GM12865 (cell line): ENCODE measurements around the gene WBP1L.
"Not testable (repeated sequence)": the region's sequence is repeated elsewhere in the genome, so short reads cannot be mapped to it uniquely, and the experiment has no call there.

Source experiments
- DNase-seq: peaks from one replicate; pipeline ENCODE4 v3.0.0; 2010; ENCODE audit warnings: low read depth
- H3K4me3 ChIP-seq: 2 replicates; pipeline ENCODE4 v1.5.1; 2011; ENCODE audit warnings: mild to moderate bottlenecking, low read depth, low read length, control low read depth
- TF ChIP-seq, protein P1 (sequence below): IDR thresholded peaks from 2 replicates; pipeline ENCODE4 v1.5.1; 2011; ENCODE audit warnings: low read length, control low read depth, low read depth, inconsistent platforms; ENCODE audit not compliant: insufficient read depth; ENCODE audit errors: missing control alignments

WBP1L gene

DNA sequence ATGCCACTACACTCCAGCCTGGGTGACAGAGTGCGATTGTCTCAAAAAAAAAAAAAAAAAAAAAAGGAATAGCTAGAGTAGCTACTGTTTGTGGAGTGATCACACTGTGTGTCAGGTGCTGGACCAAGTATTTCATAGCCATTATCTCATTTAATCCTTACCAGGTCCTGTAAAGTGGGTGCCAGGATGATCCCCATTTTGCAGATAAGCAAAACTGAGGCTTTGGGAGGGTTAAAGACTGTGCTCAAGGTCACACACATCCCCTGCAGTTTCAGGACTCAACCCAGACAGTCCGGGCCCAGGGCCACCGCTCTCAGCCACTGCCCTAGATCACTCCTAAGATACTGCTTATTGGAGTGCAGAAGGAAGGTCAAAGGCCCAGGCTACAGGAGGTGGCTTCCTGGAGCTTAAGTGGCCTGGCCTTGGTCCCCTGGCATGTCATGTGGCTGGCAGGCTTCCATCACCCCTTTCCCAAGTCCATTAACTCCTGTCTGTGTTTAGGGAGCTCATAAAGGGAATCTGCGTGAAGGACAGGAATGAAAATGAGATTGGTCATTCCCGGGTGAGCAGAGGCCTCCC is 12.4 kb upstream of the WBP1L start:
- no peak overlapping the region for H3K4me3 ChIP-seq
- TF ChIP-seq, protein P1, sequence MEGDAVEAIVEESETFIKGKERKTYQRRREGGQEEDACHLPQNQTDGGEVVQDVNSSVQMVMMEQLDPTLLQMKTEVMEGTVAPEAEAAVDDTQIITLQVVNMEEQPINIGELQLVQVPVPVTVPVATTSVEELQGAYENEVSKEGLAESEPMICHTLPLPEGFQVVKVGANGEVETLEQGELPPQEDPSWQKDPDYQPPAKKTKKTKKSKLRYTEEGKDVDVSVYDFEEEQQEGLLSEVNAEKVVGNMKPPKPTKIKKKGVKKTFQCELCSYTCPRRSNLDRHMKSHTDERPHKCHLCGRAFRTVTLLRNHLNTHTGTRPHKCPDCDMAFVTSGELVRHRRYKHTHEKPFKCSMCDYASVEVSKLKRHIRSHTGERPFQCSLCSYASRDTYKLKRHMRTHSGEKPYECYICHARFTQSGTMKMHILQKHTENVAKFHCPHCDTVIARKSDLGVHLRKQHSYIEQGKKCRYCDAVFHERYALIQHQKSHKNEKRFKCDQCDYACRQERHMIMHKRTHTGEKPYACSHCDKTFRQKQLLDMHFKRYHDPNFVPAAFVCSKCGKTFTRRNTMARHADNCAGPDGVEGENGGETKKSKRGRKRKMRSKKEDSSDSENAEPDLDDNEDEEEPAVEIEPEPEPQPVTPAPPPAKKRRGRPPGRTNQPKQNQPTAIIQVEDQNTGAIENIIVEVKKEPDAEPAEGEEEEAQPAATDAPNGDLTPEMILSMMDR = no peak
- DNase-seq = no peak

DNA sequence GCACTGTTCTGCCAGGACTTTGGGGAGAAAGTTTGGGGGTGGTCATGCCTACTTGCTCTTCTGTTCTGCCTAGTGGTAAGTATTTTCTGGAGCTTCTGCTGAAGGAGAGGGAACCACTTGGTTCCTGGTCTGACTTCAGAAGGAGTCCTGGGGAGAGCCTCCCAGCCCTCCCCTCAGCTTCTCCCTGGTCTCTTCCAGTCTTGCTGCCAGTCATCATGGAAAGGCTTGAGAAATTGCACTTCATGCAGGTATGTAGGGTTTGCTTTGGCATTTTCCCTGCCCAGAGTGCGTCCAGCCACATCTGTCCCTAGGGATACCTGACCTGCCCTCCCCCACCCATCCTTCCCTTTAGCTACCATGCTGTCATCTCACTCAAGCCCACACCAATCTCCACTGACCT is 11.1 kb upstream of the WBP1L start:
- TF ChIP-seq, protein P1 = no peak
- no peak overlapping the region for H3K4me3 ChIP-seq
- DNase-seq = no peak

DNA sequence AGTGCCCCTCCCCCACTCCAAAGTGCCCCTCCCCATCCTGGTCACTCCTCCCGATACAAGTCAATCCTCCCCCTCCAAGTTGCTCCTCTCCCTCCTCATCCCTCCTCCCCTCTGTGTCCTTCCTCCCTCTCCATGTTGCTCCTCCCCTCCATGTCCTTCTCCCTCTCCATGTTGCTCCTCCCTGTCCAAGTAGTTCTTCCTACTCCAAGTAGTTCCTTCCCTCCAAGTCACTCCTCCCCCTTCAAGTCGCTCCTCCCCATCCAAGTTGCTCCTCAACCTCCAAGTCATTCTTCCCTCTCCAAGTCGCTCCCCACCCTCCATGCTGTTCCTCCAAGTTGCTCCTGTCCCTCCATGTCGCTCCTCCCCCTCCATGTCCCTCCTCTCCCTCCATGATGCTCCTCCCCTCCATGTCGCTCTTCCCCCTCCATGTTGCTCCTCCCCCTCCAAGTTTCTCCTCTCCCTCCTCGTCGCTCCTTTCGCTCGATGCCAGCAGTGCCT is 8.6 kb upstream of the WBP1L start:
- no peak for DNase-seq
- no peak overlapping the region for H3K4me3 ChIP-seq
- TF ChIP-seq, protein P1 = no peak

DNA sequence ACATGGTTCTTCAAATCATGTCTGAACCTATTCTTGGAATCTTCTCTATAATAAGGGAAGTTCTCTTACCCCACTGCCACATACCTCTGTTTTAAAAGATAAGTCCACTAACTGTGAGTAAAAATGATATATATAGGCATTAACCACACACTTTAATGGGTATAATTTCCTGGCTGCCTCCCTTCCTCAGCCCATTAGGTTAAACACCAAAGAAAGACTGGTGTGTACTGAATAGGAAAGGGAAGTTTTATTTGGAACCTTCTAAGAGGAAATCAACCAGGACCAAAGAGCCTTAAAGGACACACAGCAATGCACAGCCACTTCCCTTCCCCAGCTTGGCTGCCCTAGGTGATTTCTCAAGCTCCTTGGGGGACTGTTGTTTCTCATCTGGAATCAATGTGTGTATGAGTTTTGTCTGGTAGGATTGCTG is 5.0 kb upstream of the WBP1L start:
- TF ChIP-seq, protein P1 = no peak
- DNase-seq = no peak
- no peak overlapping the region for H3K4me3 ChIP-seq

DNA sequence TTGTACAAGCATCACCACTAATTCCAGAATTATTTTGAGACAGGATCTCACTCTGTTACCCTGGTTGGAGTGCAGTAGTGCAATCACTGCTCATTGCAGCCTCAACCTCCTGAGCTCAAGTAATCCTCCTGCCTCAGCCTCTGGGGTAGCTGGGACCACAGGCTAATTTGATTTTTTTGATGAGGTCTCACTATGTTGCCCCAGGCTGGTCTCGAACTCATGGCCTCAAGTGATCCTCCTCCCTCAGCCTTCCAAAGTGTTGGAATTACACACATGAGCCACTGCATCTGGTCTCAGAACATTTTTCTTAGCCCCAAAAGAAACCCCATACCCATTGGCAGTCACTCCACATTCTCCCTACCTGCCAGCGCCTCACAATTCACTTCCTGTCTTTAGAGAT is 3.5 kb upstream of the WBP1L start:
- no peak overlapping the region for H3K4me3 ChIP-seq
- TF ChIP-seq, protein P1 = no peak
- no peak for DNase-seq

DNA sequence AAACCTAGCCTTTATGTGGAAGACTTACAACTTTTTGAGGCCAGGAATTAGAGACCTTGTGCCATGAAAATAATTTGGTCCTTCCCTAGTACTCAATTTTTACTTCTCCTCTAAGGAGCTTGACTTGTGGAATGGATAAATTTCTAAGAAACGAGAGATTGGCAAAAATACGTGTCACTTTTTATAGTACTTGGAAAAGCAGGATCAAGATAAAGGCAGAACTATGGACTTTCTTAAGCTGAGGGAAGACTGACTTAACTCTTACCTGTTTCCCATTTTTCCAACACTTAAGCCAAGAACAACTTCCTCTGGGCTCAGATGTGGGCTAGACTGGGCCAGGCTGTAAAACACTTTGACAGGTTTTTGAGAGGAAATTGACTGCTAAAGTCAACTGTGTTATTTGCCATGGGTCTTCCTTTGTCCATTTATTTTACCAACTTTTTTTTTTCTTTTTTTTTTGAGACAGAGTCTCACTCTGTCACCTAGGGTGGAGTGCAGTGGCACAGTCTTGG is 2.0 kb upstream of the WBP1L start:
- H3K4me3 ChIP-seq = no peak overlapping the region
- DNase-seq = no peak
- TF ChIP-seq, protein P1 = no peak

DNA sequence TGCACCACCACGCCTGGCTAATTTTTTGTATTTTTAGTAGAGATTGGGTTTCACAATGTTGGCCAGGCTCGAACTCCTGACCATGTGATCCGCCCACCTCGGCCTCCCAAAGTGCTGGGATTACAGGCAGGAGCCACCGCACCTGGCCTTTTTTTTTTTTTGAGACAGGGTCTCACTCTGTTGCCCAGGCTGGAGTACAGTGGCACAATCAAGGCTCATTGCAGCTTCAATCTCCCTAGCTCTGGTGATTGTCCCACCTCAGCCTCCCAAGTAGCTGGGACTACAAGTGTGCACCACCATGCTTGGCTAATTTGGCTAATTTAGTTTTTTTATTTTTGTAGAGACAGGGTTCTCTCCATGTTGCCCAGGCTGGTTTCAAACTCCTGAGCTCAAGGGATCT is 1.4 kb upstream of the WBP1L start:
- not testable (repeated sequence) for H3K4me3 ChIP-seq, DNase-seq
